ENCODE results near the gene PLCH1.
"Not testable (repeated sequence)": the region's sequence is repeated elsewhere in the genome, so short reads cannot be mapped to it uniquely, and the experiment has no call there.

- TF ChIP-seq POLR2A (IDR thresholded peaks at IDR 0.05; ENCODE audit: borderline replicate concordance, extremely low read depth, insufficient read depth, insufficient read length); CTCF (IDR thresholded peaks at IDR 0.05 in 2 of 3, conservative IDR thresholded peaks at IDR 0.05 in 1 of 3; ENCODE audit: borderline replicate concordance in 1 of 3, insufficient read depth in 1 of 3, low read depth in 2 of 3, low read length in 2 of 3); JUND (IDR thresholded peaks at IDR 0.05); EZH2 (IDR thresholded peaks at IDR 0.05); EGR1 (IDR thresholded peaks at IDR 0.05; ENCODE audit: low read depth): not testable (repeated sequence)
Observed at GRCh38 chr3:155622647-155623046, 122.2 kb downstream of the PLCH1 start.
